ENCODE data around the gene IRX2.

IRX2 gene

DNA sequence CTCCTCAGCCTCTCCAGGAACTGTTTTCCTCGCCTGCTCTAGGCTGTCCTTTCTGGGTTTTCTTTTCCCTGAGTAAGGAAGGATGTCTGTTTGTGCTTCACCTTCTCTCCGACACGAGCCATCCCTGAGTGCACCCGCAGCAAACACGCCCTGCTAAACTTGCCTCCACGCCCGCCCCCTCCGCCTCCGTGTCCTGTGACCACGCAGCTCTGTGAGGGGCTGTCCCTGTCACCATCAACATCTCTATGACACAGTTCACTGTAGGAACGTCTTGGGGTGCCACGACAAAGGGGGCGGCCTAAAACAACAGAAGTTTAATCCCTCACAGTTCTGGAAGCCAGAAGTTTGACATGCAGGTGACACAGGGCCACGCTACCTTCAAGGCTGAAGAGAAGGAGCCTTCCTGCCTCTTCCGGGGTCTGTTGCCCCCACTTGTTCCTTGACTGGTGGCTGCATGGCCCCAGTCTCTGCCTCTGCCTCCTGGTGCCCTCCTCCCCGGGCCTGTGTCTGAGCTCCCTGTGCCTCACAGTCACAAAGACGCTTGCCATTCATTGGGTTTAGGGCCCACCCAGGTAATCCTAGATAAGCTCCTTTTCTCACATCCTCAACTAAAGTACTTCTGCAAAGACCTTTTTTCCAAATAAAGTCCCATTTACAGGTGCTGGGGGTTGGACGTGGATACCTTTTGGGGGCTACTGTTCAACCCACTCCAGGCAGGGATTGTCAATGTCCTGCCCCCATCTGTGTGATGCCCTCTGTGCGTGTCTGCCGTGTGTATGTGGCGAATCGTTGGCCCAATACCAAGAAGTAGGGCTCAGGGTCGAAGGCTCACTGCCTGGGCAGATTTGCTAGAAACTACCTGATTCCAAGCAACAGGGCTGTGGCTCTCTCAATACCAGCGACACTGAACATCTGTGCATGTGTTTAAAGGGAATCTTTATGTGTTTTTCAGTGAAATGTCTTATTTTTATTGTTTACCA is 39.7 kb downstream of the IRX2 start:
- DNase-seq = no peak

DNA sequence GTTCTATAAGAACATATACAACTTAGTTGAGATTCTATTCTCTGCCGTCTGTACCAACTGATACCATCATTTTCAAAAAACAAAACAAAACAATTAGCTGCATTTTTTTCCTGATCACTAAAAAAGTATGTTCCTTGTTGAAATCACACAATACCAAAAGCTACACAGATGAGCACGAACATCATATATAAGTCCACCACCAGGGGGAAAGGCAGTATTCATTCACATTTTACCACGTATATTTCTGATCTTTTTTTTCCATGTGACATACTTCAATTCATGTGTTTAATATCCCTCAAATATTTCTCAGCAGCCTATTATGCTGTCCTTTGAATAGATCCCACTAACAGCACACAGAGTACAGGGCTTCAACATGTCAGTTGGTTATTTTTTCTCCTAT is 40.6 kb downstream of the IRX2 start:
- no peak for DNase-seq

DNA sequence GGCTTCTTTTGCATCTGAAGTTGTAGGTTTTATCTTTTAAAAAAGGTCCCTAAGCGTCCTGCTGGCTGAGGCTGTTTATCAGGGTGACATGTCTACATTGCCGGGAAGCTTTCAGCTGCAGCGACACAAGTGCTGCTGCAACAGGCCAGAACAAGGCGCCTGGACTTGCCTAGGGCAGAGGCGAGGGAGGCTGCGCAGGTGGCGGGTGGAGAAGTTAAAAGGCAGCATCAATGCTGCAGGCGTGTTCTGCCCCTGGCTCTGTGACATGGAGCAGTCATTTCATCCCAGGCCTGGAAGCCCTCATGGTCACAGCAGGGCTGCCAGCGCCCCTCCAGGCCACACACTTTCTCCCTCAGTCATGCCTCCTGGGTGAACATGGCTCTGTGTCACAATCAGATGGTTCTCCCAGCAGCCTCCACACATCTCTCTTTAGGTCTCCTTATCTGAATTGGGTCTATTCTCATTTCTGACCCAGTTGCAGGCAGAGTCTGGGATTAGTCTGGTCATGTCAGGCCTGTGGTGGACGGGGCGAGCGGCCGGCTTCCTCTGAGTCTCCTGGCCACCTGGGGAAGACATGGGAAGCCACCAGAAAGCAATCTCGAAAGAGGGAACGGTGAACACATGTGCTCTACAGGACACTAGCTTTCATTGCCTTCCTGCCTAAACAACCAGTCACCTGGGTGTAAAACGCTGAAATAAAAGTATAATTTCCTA is 41.3 kb downstream of the IRX2 start:
- DNase-seq = no peak

DNA sequence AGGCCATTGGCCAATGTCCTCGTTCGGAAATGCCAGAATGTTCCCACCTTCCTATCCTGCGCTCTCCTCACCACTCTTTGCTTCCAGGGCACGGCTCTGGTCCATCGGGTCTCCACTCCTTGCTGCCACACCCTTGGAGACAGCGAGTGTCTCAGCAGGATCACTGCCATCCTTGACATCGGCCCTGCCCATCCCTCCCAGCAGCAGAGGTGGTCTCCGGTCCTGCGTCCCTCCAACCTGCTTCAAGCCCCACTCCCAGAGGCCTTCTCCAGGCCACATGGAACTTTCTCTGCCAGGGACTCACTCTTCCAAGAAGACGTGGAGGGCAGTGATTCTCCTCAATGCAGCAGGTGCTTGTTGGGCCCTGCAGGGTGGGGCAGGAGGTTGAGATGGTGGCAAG is 42.7 kb downstream of the IRX2 start:
- no peak for DNase-seq

DNA sequence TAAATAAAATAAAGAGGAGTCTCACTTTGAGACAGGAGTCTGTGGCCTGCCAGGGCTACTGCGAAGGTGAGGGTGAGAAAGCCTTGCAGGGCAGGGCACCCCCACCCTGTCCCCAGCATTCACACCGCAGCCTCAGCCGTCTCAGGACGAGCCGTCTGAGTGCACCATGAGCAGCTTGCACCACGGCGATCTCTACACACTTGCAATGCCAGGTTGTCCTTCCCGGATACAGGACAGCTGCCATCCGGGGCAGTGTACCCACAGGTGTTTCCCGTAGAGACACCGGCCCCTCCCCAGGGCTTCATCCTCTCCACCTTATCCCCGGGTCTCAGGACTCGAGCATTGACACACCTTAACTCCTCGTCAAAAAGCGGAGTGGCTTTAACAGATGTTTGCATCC is 43.3 kb downstream of the IRX2 start:
- DNase-seq = no peak

DNA sequence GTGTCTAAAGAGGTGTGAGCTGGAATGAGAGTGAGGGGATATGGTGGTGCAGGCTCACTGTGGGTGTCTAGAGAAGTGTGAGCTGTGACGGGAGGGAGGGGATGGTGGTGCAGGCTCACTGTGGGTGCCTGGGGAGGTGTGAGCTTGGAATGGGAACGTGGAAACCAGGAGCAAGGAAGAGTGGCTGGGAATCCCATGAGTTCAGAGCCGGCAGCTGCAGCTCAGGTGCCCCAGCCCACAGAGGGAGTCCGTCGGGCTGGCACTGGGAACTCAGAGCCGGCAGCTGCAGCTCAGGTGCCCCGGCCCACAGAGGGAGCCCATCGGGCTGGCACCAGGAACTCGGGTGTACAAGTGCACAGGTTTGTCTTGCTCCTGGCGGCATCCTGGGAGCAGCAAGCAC is 45.6 kb downstream of the IRX2 start:
- no peak for DNase-seq

DNA sequence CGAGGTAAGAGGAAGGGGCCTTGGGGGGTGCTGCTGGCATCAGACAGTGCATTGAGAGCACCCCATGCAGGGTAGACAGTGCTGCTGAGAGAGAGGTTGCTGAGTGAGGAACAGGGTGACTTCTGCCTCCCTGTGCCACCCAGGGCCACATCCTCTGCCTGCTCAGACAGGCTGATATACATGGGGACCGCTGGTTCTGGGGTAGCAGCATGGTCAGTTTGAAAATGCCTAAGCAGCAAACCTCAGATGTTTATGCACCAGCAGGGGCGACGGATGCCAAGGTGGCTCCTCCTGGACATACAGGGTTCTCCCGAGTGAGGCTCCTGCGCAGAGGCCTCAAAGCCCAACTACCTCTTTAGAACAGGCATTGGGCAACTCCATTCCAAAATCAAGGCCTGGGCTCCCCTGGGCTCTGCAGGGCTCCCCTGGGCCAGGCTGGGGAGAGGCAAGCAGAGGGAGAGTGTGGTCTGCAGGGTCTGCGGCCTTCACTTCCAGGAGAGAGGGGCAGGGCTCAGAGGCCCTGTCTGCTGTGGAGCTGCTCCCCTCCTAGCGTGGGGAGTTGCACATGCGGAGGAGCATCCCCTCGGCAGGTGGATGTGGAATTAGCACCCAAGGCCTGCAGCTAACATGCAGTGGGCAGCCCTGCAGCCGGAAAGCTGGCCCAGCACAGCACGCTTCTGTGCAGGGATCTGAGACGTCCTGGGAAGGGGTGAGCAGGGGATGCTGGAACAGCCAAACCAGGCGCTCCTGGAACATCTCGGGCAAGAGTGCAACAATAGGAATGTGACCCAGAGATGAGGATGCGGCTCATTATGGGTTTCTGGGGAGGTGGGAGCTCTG is 46.5 kb downstream of the IRX2 start:
- no peak for DNase-seq

DNA sequence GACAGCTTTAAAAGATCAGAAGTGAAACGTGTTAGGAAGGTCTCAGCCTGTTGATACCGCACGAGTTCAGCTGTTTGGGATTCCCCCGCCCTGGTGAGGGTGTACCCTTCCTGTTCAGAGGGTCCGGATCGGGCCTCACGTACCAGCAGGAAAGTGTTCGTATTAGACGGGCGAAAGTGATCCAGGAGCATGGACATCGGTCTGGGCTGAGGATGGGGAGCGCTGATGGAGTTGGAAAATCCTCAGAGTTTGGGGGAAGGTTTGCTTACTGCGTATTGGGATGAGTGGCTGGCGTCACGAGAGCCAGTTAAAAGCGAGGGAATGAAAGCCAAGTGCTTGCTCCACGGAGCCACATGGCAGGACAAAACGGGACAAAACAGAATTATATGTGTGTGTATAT is 47.4 kb downstream of the IRX2 start:
- no peak for DNase-seq

DNA sequence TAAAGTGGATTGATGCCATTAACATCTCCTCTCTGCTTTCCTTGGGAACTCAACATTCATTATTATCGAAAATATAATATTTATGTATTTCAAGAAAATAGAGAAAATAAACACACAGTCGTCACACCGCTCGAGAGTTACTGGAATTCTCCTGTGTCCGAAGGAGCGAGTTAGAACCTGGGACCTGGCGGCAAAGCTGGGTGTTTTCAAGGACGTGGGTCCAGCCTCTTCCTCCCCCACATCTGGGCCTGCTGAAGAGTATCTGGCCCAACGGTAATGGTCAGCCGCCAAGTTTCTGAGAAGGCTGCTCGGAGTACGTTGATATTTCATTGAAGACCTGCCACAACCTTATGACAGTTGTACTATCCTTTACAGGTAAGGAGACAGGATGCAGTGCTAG is 47.9 kb downstream of the IRX2 start:
- no peak for DNase-seq

DNA sequence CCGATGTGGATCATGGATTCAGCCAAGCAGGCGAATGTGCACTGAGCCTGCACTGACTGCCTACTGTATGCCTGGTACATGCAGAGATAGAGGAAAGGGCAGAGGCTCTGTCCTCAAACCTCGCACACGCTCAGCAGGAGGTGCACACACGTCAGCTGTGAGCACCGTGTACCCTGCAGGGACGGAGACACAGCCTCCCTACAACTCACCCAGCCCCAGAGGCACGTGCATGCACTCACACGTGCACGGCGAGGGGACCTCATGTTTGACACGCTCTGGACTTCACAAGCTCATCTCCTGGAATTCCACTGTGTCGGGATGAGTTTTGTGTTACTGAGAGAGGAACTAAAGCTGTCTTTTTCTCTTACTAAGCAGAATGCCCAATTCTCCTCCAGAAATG is 48.4 kb downstream of the IRX2 start:
- DNase-seq = no peak

DNA sequence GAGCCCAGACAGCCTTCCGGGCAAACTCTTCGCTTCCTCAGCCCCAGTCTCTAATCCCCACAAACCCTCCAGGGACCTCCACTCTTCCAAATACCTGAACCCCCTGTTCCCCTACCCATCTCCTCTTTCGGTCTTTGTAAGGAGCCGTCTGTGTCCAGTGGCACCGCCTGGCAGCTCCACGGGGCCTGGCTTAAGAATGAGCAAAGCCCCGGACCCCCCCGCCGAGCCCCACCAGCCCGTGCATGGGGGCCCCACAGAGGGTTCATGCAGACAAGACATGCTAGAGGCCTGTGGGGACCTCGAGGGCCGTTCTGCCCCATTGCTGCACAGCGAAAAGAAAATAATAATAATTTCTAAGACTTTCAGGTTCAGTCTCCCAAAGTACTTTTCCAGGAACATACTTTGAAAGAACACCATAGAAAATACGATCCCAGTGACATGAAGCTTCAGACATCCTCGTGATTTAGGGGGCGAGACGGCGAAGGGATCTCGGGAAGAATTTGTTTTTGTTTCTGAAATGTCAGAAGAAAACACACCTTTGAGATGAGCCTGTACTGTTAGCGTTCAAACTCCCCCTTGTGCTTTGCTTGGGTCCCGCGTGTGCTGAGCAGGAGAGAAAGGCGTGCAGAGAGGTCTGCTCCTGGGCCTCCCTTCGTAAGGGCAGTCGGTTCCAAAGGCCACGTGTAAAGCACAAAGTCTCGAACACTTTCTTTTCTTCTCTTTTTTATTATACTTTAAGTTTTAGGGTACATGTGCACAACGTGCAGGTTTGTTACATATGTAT is 49.2 kb downstream of the IRX2 start:
- no peak for DNase-seq

DNA sequence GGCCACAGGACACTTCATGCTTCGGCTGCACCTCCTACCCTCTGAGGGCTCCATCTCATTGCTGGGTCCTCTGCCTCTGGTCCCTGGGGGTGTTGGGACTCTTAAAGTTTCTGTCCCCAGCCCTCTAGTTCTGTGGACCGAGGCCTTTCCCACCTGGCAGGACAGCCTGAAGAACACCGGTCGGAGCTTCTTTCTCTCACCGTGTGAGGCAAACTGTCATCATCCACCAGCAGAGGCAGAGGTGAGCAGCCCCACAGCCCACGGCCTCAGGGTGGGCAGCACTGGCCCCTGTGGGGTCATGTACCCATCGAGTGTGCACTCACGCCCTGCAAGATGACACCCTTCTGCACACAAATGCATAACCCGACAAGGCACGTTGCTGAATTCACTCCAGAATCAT is 49.9 kb downstream of the IRX2 start:
- no peak for DNase-seq

DNA sequence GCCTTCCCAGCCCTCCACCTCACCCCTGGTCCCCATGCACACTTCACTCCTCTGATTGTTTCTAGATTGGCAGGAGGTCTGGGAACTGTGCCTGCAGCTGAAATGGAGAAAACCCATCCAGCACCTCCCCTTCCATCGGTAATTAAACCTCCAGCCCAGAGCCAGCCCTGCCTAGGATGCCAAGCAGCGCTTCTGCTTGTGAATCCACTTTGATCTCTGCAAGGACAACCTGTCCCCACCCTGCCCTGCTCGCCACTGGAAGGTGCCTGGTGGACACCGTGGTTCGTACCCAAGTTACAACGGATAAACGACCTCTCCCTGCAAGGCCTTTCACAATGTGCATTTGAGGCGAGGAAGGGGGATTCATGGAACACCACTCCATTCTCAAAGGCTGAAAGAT is 50.6 kb downstream of the IRX2 start:
- DNase-seq = no peak

DNA sequence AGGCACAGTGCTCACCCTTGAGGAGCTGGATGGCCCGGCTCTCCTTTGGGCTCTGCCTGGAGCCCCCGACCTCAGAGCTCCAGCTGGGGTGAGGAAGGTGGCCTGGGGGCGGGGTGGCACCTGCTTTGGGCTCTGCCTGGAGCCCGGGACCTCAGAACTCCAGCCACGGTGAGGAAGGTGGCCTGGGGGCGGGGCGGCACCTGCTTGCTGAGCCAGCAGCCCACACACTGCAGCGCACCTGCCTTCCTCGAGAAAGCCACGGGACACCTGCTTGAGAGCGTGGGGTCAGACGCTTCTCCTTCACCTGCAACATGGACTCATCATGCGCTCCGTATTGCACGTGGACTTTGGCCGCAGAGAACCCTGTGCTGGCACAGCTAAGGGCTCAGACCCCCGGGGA is 51.8 kb downstream of the IRX2 start:
- DNase-seq = no peak

DNA sequence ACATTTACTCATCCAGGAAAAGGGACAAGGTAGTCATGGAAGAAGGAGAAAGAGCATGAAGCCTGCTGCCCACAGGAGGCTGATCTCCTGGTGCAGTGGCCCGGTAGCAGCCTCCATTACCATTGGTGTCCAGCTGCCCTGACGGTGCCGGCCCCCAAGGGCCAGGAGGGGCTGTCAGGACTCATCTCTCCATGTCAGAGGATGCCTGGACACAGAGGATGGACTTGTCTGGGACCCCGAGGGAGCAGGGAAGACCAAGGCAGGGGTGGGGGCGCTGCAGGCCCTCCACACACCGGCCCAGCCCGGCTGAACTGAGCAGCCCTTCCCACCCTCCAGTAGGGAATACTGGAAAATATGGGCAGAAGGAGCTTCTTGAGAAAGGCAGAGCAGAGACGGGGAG is 52.2 kb downstream of the IRX2 start:
- DNase-seq = no peak

DNA sequence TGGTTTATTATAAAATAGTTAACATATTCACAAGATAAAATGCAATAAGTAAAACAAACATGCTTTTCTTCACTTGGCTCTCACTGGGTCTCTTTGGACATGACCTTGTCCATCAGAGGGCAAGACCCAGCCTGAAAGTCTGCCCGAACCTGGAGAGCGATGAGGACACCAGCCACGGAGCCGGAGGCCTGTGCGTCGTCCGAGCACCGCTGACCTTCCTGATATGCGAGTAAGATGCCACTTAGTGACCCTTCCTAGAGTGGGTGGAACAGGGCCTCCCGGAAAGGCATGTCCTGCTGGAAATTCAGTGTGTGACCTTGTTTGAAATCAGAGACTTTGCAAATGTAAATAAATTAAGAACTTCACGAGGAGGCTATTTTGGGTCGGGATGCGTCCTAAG is 52.9 kb downstream of the IRX2 start:
- DNase-seq = no peak

DNA sequence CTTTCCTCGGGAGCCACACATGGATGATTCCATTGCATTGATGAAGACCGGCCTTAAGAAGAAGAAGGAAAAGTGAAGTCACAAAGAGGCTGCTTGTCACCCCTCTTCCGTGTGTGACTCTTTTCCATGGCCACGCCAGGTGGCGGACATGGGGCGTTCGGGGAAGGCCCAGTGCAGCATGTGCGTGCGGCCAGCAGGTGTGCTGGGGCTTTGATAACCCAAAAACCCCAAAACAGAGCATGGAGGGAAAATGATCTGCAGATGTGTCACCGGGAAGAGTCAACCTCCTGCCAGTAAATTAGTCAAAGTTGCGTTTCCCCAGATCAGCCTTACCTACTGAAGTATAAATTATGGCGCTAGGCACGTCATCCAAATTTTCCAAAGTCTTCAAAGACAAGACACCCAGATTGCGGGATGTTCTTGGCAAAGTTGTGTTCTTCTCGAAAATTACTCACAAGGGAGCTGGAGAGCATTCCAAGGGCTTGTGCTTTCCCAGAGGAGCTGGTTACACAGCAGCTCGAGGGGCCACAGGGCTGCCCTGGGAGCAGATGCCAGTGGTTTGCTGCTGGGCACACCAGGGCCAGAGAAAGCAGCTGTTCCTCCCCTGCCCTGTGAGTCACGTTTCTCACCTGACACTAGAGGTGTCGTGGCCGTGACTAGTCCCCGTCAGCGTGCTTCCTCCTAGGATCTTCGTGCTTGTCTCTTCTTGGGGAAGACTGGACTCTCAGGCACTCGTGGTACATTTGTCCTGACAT is 53.9 kb downstream of the IRX2 start:
- no peak for DNase-seq

DNA sequence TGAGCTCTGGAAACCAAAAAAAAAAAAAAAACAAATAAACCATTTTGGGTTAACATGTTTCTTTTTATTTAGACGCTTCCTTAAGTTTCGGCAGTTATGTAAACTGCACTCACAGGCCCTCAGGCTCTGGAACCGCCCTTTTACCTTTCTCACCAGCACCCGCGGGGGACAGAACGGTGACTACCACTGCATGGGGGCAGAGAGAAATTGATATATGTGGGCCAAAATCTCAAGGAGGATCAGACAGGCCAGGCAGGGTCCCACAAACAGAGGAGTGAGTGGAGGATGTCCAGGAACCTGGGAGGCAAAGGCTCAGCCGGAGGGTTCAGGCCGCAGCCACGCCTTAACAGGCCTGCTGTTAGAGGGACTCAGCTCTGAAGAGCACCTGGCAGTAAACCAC is 54.4 kb downstream of the IRX2 start:
- DNase-seq = no peak
